LNCAP (cell line): ENCODE results near the gene CFAP141.

Source experiments
- CTCF ChIP-seq: fragments of 450-650 bp; IDR thresholded peaks from 2 replicates; pipeline ENCODE4 v1.5.1; 2017; ENCODE audit warnings: mild to moderate bottlenecking

CFAP141 gene

GRCh38 chr1:154236855-154237254, 30.7 kb upstream of the CFAP141 start:
- no peak for TF ChIP-seq CTCF

GRCh38 chr1:154225370-154225769, 19.2 kb upstream of the CFAP141 start:
- no peak for TF ChIP-seq CTCF

DNA sequence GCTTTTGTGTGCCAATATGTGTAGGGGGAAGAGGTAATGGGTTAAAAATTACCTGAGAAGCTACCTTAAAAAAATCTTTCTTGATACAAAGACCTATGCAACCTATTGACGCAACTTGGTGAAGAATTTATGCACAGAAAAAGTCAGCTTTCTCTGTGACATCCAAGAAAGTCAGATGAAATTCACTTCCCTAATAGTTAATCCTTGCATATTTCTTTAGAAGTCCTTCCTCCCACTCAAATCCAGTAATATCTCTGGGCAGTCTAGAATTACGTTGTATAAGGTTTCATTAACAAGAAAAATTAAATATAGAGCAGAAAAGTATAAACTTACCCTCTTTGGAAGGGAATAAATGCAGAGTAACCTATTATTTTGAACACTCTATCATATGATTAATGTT, 17.5 kb upstream of the CFAP141 start:
- no peak for TF ChIP-seq CTCF

- TF ChIP-seq CTCF: no peak
Observed at GRCh38 chr1:154222918-154223317, 16.8 kb upstream of the CFAP141 start.

DNA sequence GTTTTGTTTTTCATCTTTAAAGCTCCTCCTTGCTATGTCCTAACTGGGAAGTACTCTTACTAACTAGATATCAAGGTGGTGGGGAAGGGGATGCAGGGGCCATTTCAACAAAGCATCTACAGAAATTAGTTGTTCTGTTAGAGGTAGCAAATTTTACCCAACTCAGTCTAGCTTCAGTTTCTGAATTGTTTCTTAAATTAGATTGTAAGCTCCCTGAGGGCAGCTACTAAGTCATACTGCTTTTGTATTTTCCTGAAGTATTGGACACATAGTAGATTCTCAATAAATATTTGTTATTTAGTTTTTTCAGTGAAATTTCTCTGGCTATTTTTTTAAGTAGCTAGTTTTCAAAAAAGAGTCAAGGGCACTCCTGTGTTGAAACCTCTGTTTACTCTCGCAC, 16.4 kb upstream of the CFAP141 start:
- TF ChIP-seq CTCF: no peak

DNA sequence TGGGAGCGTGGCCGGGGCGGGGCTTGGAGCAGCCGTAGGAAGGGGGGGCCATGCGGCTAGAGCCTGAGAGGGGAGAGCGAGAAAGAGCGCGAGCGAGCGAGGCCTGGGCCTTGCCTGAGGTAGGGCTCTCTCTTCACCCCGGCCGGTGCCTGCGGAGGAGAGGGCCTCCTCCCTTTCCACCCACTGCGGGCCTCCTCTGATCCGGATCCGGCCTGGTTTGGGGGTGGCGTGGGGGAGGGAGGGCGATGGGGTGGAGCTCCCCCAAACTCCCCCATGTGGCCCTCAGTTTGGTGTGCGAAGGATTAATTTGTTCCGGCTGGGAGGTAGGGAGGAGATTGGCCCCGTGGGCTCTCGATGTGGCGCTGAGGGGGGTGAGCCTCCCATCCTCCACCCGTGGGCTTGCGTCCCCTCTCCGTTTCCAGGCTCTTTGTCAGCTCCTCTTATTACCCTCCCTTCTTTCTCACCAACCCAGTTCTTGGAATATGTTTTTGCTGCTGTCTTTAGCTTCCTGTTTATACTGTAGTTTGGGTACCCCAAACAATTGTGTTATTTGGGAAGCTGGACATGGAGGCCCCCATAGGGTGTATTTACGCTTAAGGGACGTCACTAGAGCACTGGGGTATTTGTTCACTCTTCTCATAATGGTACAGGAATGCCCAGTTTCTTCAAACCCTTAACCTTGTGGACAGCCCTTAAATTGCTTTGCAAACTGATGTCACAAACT, 15.3 kb upstream of the CFAP141 start:
- no peak for TF ChIP-seq CTCF

- TF ChIP-seq CTCF: no peak
Observed at GRCh38 chr1:154220970-154221277, 14.8 kb upstream of the CFAP141 start.
